ENCODE measurements around the gene GPC6.

Gene GPC6

DNA sequence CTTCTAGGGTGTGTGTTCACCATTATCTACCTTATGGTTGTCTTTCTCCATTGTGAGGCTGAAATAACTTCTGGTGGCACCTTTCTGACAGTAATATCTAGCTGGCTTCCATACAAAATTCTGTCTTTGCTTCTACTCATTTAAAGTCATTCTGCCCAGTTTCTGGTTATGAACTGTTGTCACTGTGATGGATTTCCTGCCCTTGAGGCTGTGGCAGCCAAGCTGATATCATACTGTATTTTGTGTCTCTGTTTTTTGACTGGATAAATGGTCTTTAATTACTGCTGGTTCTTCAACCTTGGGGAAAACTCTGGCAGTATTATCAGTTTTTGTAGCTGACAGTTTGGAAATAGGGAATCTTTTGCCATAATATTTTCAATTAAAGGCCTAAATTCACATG is 233.4 kb downstream of the GPC6 start:
- H3K4me3 ChIP-seq (ENCODE audit: low read depth, low read length), result no peak overlapping the region
- TF ChIP-seq, protein P1, sequence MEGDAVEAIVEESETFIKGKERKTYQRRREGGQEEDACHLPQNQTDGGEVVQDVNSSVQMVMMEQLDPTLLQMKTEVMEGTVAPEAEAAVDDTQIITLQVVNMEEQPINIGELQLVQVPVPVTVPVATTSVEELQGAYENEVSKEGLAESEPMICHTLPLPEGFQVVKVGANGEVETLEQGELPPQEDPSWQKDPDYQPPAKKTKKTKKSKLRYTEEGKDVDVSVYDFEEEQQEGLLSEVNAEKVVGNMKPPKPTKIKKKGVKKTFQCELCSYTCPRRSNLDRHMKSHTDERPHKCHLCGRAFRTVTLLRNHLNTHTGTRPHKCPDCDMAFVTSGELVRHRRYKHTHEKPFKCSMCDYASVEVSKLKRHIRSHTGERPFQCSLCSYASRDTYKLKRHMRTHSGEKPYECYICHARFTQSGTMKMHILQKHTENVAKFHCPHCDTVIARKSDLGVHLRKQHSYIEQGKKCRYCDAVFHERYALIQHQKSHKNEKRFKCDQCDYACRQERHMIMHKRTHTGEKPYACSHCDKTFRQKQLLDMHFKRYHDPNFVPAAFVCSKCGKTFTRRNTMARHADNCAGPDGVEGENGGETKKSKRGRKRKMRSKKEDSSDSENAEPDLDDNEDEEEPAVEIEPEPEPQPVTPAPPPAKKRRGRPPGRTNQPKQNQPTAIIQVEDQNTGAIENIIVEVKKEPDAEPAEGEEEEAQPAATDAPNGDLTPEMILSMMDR (IDR thresholded peaks at IDR 0.05; ENCODE audit: low read depth, low read length, missing control alignments), result no peak
- no peak for DNase-seq (ENCODE audit: low read depth)

DNA sequence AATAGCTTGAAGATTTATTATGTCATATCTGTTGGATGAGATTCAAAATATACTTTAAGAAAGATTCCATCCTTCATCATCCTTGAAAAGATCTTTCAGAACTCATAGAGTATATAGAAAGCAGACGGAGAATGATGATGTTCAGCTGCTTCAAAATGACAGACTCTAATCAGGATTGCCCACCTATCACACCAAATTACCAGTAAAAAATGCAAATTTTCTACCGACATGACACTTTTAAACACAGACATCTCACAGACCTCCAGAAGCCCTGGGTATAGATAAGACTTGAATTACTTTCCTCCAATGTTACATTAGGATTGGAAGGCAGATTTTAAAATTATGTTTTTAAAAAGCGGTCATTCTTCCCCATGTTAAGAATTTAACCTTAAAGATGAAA is 235.5 kb downstream of the GPC6 start:
- no peak overlapping the region for H3K4me3 ChIP-seq (ENCODE audit: low read depth, low read length)
- TF ChIP-seq, protein P1 (IDR thresholded peaks at IDR 0.05; ENCODE audit: low read depth, low read length, missing control alignments), result no peak
- DNase-seq (ENCODE audit: low read depth), result no peak

DNA sequence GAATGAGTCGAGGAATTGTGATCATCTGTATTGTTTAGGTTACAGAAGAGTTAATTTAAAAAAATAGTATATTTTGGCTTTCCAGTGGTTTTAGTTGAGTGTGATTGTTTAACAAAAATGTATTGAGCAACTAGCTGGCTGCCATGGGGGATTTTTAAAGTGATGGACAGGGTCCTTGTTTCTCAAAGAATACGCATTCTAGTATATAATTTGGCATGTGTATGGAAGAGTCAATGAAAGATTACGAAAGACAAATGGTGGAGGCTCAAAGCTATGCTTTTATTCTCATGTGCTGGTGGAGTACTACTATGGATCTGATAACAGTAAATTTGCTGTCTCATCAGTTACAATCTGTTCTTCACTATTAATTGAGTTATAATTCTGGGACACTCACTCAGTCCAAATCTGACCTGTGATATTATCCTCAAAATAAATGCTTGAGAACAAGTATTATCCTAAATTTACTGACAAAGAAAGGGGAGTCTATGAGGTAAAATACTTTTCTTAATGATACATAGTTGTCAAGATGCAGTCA is 240.0 kb downstream of the GPC6 start:
- H3K4me3 ChIP-seq (ENCODE audit: low read depth, low read length), result no peak overlapping the region
- no peak for DNase-seq (ENCODE audit: low read depth)
- TF ChIP-seq, protein P1 (IDR thresholded peaks at IDR 0.05; ENCODE audit: low read depth, low read length, missing control alignments), result no peak

DNA sequence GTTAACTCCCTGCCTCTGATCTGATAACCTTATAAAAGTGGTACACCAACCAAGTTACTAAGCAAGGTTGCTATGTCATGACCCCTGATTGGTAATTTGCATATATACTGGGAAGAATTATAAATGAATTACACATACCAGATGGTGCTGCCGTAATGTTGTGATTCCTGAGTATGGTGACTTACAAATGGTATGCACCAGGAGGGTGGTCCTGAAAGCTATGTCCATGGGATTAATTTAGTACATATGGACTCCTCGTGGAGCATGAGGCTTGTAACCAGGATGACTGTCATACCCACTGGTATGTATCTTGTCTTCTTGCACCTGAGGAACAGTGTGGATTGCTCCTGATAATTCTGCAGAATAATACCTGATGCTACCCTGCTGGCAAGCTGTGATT is 240.6 kb downstream of the GPC6 start:
- DNase-seq (ENCODE audit: low read depth), result no peak
- TF ChIP-seq, protein P1 (IDR thresholded peaks at IDR 0.05; ENCODE audit: low read depth, low read length, missing control alignments), result no peak
- no peak overlapping the region for H3K4me3 ChIP-seq (ENCODE audit: low read depth, low read length)

DNA sequence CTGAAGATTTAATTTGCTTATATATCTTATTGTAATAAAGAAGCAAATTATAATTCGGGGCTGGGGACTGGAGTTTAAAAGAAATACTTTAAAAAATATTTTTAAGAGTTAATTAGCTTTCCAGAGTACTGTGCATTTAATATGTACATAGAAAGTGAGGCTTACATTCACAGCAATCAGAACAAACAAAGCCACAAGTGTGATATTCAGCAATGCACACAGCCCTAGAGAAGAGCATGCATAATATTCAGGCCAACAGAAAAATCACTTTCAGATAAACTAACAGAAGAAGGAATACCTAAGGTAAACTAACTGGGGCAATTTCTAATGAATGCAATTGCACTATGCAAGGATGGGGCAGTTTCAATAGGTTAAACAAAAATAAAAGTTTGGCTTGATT is 241.8 kb downstream of the GPC6 start:
- TF ChIP-seq, protein P1 (IDR thresholded peaks at IDR 0.05; ENCODE audit: low read depth, low read length, missing control alignments), result no peak

DNA sequence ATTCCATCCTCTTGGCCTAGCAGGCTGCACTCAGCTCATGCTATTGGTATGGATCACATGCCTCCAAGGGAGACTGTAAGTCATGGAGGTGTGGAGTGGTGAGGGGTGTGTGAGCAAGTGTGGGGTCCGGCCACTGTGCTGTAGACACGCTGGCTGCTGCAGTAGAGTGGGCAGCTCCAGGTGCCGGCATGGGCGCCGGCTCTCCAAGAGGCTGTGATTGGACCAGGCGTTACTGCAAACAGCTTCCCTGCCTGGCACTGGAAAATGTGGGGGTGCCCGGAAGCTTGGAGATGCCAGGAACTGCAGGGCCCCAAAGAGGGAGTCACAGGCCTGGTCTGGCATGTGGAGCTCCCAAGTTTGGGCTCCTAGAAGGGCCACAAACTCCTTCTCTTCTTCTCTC is 245.7 kb downstream of the GPC6 start:
- TF ChIP-seq, protein P1 (IDR thresholded peaks at IDR 0.05; ENCODE audit: low read depth, low read length, missing control alignments), result no peak
- no peak for DNase-seq (ENCODE audit: low read depth)
- no peak overlapping the region for H3K4me3 ChIP-seq (ENCODE audit: low read depth, low read length)

More for the DNA sequence above, 241.8 kb downstream of the GPC6 start:
- no peak overlapping the region for H3K4me3 ChIP-seq (ENCODE audit: low read depth, low read length)
- no peak for DNase-seq (ENCODE audit: low read depth)

DNA sequence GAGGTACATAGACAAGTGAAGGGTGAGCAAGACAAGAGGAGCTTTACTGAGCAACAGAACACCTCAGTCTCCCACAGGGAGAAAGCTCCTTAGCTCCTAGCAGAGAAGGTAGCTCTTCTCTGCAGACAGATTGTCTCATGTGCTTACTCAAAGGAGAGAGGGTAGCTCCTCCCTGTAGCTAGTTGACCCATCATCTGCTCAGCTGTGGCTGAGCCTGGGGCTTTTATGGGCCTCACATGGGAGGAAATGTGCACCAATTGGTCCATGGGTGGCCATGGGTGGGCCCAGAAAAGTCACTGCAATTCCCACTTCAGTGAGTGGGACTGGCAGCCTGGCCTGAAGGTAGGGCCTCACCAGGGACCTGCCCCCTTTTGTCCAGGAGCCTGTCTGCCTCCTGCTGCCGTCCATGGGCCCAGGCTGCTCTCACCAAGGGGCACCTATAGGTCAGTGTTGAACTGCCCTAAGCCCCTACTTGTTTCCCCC is 246.2 kb downstream of the GPC6 start:
- TF ChIP-seq, protein P1 (IDR thresholded peaks at IDR 0.05; ENCODE audit: low read depth, low read length, missing control alignments), result no peak
- no peak overlapping the region for H3K4me3 ChIP-seq (ENCODE audit: low read depth, low read length)

More for the DNA sequence above, 246.2 kb downstream of the GPC6 start:
- no peak for DNase-seq (ENCODE audit: low read depth)

Data from GM12864 (cell line).